ENCODE data around the gene ARHGAP12.
A peak's percentile ranks its signal among the peaks of the same experiment; 100 is the strongest.

ARHGAP12 gene

GRCh38 chr10:31808258-31809218, 120.1 kb downstream of the ARHGAP12 start:
- DNase-seq, result peak; percentile 6

- DNase-seq, result no peak
Measured at GRCh38 chr10:31804352-31804810, 124.2 kb downstream of the ARHGAP12 start.

- DNase-seq, result no peak
Measured at GRCh38 chr10:31803606-31804351, 124.9 kb downstream of the ARHGAP12 start.

DNA sequence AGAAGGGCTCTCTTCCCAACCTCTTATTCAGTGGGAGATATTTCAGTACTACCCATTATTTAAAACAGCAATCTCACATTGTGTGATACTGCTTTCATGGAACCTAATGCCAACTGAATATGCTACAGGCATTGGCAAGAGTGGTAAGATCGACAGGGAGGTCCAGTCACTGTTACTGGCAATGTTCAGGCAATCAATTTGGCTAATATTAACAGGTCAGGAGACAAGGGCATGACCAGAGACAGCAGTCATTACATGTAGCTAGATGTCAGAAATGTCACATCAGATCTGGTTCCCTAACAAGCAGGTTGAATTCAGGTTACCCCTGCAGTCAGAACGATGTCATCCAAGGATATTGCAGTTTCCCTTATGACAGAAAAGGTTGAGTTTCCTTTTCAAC, 129.4 kb downstream of the ARHGAP12 start:
- DNase-seq, result no peak

DNA sequence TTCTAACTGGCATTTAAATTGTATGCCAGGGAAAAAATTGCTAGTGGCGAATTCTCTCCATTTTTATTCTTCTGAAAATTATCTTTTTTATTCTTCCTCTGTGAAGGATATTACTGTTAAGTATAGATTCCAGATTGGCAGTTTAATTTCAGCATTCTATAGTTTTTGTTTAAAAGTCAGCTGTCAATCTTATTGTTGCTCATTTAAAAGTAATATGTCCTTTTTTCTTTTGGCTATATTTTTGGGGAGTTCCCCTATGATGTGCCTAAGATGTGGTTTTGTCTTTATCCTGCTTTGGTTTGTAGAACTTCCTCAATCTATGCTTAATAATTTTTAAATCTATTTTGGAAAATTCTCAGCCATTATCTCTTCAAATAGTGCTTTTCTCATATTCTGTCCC, 135.9 kb downstream of the ARHGAP12 start:
- no peak for DNase-seq

GRCh38 chr10:31789555-31789954, 139.1 kb downstream of the ARHGAP12 start:
- DNase-seq, result no peak

DNA sequence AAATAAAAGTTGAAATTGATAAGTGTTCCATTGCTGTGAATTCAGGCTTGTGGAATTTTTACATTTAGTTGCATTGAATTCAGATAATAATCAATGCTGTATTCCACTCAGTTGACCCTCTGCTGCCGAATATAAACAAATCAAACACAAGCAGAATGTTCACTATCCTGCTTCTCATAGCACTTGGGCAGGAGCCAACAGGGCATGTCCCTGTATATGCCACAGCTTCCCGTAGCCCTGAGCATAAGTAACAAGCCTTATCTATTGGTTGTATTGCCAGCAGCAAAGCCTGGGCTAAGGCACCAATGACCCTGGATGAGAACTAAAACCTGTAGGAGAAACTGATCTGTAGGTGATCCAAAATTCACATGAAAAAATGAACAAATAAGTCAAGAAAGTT, 145.9 kb downstream of the ARHGAP12 start:
- DNase-seq, result no peak

GRCh38 chr10:31780717-31781116, 147.9 kb downstream of the ARHGAP12 start:
- no peak for DNase-seq

GRCh38 chr10:31778627-31779026, 150.0 kb downstream of the ARHGAP12 start:
- DNase-seq, result no peak

DNA sequence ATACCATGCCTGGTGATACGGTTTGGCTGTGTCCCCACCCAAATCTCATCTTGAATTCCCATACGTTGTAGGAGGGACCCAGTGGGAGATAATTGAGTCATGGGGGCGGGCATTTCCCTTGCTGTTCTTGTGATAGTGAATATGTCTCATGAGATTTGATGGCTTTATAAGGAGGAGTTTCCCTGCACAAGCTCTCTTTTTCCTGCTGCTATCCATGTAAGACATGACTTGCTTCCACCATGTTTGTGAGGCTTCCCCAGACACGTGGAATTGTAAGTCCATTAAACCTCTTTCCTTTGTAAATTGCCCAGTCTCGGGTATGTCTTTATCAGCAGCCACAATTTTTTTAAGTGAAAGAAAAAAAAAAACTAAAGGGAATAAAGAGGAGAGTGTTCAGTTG, 152.5 kb downstream of the ARHGAP12 start:
- DNase-seq, result no peak

GRCh38 chr10:31774928-31775650, 153.5 kb downstream of the ARHGAP12 start:
- no peak for DNase-seq

DNA sequence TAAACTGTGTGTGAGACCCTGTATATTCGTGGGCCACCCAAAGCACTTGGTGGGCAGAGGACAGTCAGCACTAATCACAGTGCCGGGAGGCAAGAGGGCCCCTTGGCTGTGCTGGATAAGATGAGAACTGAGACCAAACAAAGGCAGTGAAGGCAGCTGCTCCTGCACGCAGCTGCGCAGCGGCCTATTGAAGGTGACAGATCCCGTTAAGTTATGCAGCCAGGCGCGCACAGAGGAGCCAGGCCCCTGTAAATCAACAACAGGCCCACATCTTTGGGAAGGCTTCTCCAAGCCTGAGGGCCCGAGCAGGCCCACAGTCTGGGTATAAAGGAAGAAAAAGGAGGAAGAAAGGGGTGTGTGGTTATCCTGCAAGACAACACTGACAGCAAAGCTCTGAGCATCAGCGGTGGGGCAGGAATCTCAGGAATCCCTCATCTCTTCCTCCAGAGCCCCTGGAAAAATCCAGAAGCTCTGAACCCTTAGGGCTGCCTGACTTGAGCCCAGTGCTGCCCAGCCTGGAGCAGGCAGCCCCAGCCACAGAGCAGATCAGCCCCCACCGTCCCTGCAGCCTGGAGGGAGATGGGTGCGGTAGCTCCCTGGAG, 154.2 kb downstream of the ARHGAP12 start:
- no peak for DNase-seq

- DNase-seq, result no peak
Measured at GRCh38 chr10:31773749-31774298, 154.8 kb downstream of the ARHGAP12 start.

- no peak for DNase-seq
Measured at GRCh38 chr10:31771331-31771831, 157.2 kb downstream of the ARHGAP12 start.

GRCh38 chr10:31770307-31770902, 158.2 kb downstream of the ARHGAP12 start:
- peak; percentile 70 for DNase-seq

GRCh38 chr10:31769564-31769963, 159.1 kb downstream of the ARHGAP12 start:
- no peak for DNase-seq

- DNase-seq, result peak; percentile 24
Measured at GRCh38 chr10:31768935-31769334, 159.7 kb downstream of the ARHGAP12 start.

DNA sequence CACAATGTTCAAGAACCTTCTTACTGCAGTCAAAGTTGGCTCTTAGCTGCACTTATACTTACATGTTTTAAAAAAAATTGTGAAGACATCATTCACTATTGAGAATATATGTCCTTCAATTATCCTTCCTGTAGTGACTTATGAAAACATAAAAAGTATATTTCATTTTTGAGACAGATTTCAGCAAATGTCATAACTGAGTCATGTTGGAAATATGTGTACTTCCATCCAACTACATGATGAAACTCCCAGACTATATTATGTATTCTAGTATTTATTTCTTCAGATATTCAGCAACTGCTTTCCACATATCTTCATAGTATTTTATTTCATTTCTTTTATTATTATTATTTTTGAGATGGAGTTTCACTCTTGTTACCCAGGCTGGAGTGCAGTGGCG, 160.2 kb downstream of the ARHGAP12 start:
- no peak for DNase-seq

DNA sequence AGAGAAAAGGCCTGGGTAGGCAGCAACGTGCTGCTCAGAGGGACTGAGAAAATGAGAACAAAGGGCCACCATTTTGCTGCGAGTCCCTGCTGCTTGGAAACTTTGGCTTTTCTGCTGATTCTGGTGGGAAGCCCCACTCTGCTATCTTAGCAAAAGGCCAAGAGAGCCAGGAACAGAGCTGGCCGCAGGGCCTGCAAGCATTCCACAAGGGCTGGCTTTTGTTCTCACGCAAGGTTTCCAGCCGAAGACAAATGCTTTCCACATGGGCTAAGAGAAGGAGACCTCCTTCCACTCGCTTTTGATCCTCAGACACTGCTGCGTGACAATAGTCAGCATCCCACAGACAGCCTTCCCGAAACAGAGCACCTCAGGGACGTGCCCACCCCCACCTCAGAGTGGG, 163.1 kb downstream of the ARHGAP12 start:
- DNase-seq, result no peak

- DNase-seq, result no peak
Measured at GRCh38 chr10:31762316-31762715, 166.3 kb downstream of the ARHGAP12 start.

DNA sequence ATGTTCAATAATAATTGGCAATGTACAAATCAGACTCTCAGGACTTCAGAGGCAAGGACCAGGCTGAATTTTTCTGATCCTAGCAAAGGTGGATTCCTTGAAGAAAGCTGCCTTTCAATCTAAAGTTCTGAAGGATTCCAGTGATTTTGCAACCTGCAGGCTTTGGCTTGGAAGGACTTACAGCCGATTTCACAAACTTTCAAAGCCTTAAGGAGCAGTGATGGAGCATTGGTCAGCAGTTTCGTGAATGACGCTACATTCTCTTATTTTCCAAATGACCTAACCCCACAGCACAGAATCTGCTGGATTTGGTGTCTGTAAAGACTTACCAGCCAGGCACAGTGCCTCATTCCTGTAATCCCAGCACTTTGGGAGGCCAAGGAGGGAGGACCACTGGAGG, 167.5 kb downstream of the ARHGAP12 start:
- no peak for DNase-seq

DNA sequence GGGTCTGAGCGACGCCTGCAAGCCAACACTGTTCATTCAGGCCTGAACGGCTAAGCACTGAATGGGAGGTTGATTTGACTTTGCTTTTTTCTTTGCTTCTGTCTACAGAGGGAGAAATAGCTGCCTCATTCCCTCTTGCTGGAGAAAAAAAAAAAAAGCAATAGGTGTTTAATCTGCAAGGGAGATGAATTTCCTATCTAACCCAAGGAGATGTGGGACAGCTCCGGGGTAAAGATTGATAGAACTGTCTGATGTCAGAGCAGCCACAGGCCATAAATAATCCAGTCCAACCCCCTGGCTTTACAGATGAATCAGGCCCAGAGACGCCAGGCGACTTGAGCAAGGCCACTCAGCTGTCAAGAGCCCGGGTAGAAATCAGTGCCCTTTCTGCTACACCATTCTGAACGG, 168.0 kb downstream of the ARHGAP12 start:
- no peak for DNase-seq
